ENCODE data around the gene IFT20.

IFT20 gene

DNA sequence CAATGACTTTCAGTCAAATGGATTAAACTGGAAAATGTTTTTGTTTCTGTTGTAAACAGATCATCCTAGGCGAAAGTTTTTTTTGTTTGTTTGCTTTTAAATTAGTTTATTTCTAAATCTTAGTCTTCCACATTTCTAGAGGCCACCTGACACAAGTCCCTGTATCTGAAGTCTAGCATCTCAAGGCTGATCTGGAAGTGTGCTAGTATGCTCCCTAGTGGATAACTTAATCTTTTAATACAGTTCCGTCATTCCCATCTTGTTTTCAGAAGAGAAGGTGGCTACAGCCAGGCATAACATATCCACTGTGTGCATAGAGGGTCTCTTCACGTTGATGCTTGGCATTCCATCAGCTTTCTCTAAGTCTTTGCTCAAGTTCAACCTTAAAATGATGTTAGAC is 7.6 kb downstream of the IFT20 start:
- H3K4me3 ChIP-seq (ENCODE audit: low read depth, low read length) = no peak overlapping the region
- TF ChIP-seq, protein P1, sequence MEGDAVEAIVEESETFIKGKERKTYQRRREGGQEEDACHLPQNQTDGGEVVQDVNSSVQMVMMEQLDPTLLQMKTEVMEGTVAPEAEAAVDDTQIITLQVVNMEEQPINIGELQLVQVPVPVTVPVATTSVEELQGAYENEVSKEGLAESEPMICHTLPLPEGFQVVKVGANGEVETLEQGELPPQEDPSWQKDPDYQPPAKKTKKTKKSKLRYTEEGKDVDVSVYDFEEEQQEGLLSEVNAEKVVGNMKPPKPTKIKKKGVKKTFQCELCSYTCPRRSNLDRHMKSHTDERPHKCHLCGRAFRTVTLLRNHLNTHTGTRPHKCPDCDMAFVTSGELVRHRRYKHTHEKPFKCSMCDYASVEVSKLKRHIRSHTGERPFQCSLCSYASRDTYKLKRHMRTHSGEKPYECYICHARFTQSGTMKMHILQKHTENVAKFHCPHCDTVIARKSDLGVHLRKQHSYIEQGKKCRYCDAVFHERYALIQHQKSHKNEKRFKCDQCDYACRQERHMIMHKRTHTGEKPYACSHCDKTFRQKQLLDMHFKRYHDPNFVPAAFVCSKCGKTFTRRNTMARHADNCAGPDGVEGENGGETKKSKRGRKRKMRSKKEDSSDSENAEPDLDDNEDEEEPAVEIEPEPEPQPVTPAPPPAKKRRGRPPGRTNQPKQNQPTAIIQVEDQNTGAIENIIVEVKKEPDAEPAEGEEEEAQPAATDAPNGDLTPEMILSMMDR (IDR thresholded peaks at IDR 0.05; ENCODE audit: low read depth, low read length, missing control alignments) = no peak
- DNase-seq (ENCODE audit: low read depth) = no peak

DNA sequence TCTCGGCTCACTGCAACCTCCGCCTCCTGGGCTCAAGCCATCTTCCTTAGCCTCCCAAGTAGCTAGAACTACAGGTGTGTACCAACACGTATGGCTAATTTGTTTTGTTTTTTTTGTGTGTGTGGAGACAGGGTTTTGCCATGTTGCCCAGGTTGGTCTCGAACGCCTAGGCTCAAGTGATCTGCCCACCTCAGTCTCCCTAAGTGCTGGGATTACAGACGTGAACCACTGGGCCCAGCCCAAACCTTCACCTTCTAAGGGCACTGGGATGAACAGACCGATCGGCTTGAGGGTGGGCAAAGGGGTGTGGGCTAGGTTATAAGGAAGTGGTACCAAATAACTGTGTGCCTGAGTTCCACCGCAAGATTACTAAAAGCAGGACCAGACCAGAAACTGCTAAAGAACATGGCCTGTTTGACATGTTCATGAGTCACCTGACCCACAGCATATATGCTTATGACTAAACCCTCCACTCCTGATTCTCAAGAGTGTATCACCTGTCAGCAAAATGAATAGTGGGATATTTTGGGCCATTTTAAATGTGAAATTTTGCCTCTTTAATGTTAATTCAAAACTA is 8.2 kb downstream of the IFT20 start:
- H3K4me3 ChIP-seq (ENCODE audit: low read depth, low read length) = no peak overlapping the region
- peak; percentile 64 for DNase-seq (ENCODE audit: low read depth)
- TF ChIP-seq, protein P1 (IDR thresholded peaks at IDR 0.05; ENCODE audit: low read depth, low read length, missing control alignments) = no peak

DNA sequence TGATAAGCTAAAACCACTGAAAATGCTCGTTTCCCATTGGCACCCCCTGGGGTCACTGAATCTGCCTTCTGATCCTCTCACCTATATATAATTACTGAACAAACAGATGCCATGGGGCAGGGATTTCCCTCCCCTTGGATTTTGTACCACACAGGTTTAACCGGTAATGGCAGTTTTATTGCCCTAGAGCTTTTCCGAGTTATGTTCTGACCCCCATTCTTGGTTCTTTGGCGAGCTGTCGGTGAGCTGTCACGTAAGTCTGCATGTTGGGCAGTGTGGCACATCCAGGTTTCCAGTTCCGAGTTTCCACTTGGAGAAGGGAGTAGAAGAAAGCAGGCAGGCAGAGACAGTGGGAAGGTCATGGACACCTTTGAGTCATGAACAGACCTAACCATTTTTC is 9.2 kb downstream of the IFT20 start:
- no peak overlapping the region for H3K4me3 ChIP-seq (ENCODE audit: low read depth, low read length)
- no peak for DNase-seq (ENCODE audit: low read depth)
- TF ChIP-seq, protein P1 (IDR thresholded peaks at IDR 0.05; ENCODE audit: low read depth, low read length, missing control alignments) = no peak

- DNase-seq (ENCODE audit: low read depth) = no peak
- H3K4me3 ChIP-seq (ENCODE audit: low read depth, low read length) = no peak overlapping the region
- TF ChIP-seq, protein P1 (IDR thresholded peaks at IDR 0.05; ENCODE audit: low read depth, low read length, missing control alignments) = no peak
Observed at GRCh38 chr17:28325211-28325610, 10.1 kb downstream of the IFT20 start.

GRCh38 chr17:28324781-28325180 is 10.5 kb downstream of the IFT20 start:
- no peak for DNase-seq (ENCODE audit: low read depth)
- TF ChIP-seq, protein P1 (IDR thresholded peaks at IDR 0.05; ENCODE audit: low read depth, low read length, missing control alignments) = no peak
- H3K4me3 ChIP-seq (ENCODE audit: low read depth, low read length) = no peak overlapping the region

- H3K4me3 ChIP-seq (ENCODE audit: low read depth, low read length) = no peak overlapping the region
- TF ChIP-seq, protein P1 (IDR thresholded peaks at IDR 0.05; ENCODE audit: low read depth, low read length, missing control alignments) = no peak
- no peak for DNase-seq (ENCODE audit: low read depth)
Observed at GRCh38 chr17:28324267-28324745, 11.0 kb downstream of the IFT20 start.

Data from GM12864 (cell line).